HG03095 (cell line): Measurements from ENCODE around the gene EMX1.
"Not testable (repeated sequence)": the region's sequence is repeated elsewhere in the genome, so short reads cannot be mapped to it uniquely, and the experiment has no call there.

Source experiments
- ATAC-seq: cut with Tn5 transposase; IDR thresholded peaks from one replicate; pipeline ENCODE4 v1.9.1; 2021; ENCODE audit warnings: moderate library complexity; ENCODE audit not compliant: unreplicated experiment

Gene EMX1

DNA sequence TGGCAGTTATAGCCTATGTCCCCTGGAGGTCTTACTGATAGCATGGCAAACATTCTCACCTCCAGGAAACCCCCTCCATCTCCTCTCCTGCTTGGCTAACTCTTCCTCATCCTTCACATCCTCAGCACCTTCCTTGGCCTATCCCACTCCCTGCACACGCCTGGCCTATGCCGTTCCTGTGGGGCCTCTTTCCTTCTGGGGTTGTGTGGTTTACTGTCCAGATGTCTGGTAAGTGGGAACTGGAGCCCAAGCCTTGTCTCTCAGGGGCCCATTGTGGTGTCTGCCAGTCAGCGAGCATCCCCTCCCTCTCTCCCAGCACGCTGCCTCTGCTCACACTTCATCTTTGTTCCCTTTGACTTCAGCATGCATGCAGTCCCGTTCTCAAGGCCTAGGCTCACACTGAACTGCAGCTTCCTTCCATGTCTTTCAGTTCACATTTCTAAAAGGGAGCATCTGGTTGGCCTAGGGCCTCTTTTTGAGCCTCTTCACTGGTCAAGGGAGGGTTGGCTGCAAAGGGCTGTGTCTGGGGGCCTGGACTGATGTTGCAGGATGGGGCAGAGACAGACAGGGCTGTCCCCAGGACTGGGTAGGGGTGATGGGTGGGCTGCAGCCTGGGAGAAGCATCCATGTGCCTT, 17.0 kb upstream of the EMX1 start:
- ATAC-seq = no peak

DNA sequence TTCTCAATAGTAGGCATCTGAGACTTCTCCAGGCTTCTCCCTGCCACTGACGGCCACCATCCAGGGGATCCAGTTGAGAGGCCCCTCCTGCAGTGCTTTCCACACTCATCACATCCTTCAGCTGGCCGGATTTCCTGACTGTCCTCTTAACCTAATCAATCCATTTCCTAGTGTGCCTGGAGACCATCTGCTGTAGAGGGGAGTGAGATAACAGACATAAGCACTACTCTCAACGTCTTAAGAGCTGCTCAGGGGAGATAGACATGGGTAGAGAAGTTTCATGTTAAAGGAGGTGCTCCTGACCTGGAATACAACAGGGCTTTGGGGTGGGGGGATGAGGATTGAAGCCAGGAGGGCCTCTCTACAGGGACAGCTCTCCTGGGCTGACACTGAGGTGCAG, 15.9 kb upstream of the EMX1 start:
- no peak for ATAC-seq

- not testable (repeated sequence) for ATAC-seq
Measured at GRCh38 chr2:72907369-72907768, 9.9 kb upstream of the EMX1 start.

GRCh38 chr2:72908741-72909140, 8.6 kb upstream of the EMX1 start:
- ATAC-seq = no peak

GRCh38 chr2:72911256-72911655, 6.1 kb upstream of the EMX1 start:
- ATAC-seq = no peak

GRCh38 chr2:72913486-72914205, 3.7 kb upstream of the EMX1 start:
- ATAC-seq = no peak

DNA sequence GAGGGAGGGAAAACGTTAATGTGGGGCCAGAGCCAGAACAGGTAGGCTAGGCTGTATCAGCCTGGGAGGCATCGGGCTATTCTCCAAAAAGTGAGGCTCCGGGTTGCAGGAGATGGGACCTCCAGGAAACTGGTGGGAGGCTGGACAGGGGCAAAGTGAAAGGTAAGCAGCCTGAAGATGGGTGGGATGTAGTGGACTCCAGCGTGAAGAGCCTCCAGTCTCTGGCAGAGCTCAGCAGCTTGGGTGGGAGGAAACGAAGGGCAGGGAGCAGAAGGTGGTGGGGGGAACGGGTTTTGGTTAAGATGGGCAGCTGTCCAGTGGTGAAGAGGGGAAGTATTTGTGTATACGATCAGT, 3.1 kb upstream of the EMX1 start:
- no peak for ATAC-seq

GRCh38 chr2:72914589-72915319, 2.6 kb upstream of the EMX1 start:
- ATAC-seq = no peak

GRCh38 chr2:72915320-72915906, 1.9 kb upstream of the EMX1 start:
- no peak for ATAC-seq

- ATAC-seq = peak; percentile 59
Measured at GRCh38 chr2:72915907-72916742, 1.2 kb upstream of the EMX1 start.

GRCh38 chr2:72916743-72917137, 579 bp upstream of the EMX1 start:
- ATAC-seq = no peak

GRCh38 chr2:72917877-72918553, 696 bp downstream of the EMX1 start:
- ATAC-seq = no peak

- no peak for ATAC-seq
Measured at GRCh38 chr2:72919414-72920317, 2.3 kb downstream of the EMX1 start.

DNA sequence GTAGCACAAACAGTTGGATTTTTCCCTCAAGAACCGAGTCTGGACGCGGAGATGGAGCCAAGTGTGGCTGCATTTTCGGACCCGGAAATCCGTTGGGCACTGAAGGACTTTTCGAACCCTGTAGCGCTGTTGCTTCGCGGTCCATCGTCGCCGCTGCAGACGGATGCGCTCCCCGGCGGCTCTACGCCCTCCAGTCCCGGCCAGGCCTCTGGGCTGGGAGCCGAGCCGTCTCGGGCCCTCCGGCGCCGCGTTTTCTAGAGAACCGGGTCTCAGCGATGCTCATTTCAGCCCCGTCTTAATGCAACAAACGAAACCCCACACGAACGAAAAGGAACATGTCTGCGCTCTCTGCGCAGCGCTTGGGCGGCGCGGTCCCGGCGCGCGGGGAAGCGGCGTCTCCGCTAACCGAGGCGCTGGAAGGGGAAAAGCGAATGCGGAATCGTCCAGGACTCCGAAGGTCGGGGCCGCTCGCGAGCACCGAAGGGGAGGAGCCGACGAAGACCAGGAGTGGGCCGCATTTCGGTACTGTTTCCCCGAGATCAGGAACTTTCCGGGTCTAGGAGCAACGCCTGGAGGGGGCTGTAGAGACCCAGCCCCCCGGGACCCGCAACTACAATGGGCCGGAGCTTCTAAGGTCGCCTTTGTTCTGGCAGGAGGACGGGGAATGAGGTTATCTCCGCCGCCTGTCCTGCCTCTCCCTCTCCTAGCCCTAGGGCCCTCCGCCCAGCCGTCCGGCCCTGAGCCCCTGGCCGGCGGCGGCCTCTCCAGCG, 3.2 kb downstream of the EMX1 start:
- ATAC-seq = no peak

GRCh38 chr2:72921088-72921851, 4.0 kb downstream of the EMX1 start:
- ATAC-seq = no peak

- ATAC-seq = no peak
Measured at GRCh38 chr2:72921853-72922252, 4.5 kb downstream of the EMX1 start.

- no peak for ATAC-seq
Measured at GRCh38 chr2:72923833-72924352, 6.6 kb downstream of the EMX1 start.
